HG02943 (cell line): ENCODE measurements around the gene PACSIN2.
"Not testable (repeated sequence)": the region's sequence is repeated elsewhere in the genome, so short reads cannot be mapped to it uniquely, and the experiment has no call there.

Experiments
- ATAC-seq: cut with Tn5 transposase; IDR thresholded peaks from one replicate; pipeline ENCODE4 v1.9.1; 2021; ENCODE audit warnings: mild to moderate bottlenecking, low read depth, moderate library complexity; ENCODE audit not compliant: unreplicated experiment

Gene PACSIN2

GRCh38 chr22:42950281-42950680 lies 64.7 kb downstream of the PACSIN2 start:
- ATAC-seq = no peak

GRCh38 chr22:42949159-42949558 lies 65.8 kb downstream of the PACSIN2 start:
- ATAC-seq = no peak

GRCh38 chr22:42948294-42948693 lies 66.7 kb downstream of the PACSIN2 start:
- ATAC-seq = no peak

- ATAC-seq = no peak
These were observed 67.5 kb downstream of the PACSIN2 start for GRCh38 chr22:42947211-42947990.

- ATAC-seq = no peak
These were observed 68.3 kb downstream of the PACSIN2 start for GRCh38 chr22:42946546-42947198.

GRCh38 chr22:42945736-42946135 lies 69.2 kb downstream of the PACSIN2 start:
- no peak for ATAC-seq

- ATAC-seq = no peak
These were observed 69.9 kb downstream of the PACSIN2 start for GRCh38 chr22:42945027-42945426.

- no peak for ATAC-seq
These were observed 70.5 kb downstream of the PACSIN2 start for GRCh38 chr22:42944409-42944808.

GRCh38 chr22:42943981-42944380 lies 71.0 kb downstream of the PACSIN2 start:
- ATAC-seq = no peak

- ATAC-seq = no peak
These were observed 72.6 kb downstream of the PACSIN2 start for GRCh38 chr22:42942351-42942750.

- ATAC-seq = no peak
These were observed 74.9 kb downstream of the PACSIN2 start for GRCh38 chr22:42939941-42940653.

- ATAC-seq = no peak
These were observed 75.5 kb downstream of the PACSIN2 start for GRCh38 chr22:42939451-42939881.

GRCh38 chr22:42938976-42939375 lies 76.0 kb downstream of the PACSIN2 start:
- no peak for ATAC-seq

GRCh38 chr22:42938449-42938848 lies 76.5 kb downstream of the PACSIN2 start:
- ATAC-seq = no peak

- no peak for ATAC-seq
These were observed 77.6 kb downstream of the PACSIN2 start for GRCh38 chr22:42937164-42937843.

GRCh38 chr22:42936680-42937079 lies 78.3 kb downstream of the PACSIN2 start:
- not testable (repeated sequence) for ATAC-seq

GRCh38 chr22:42934338-42934737 lies 80.6 kb downstream of the PACSIN2 start:
- ATAC-seq = no peak

- ATAC-seq = no peak
These were observed 81.4 kb downstream of the PACSIN2 start for GRCh38 chr22:42933485-42934091.

GRCh38 chr22:42932857-42933484 lies 82.0 kb downstream of the PACSIN2 start:
- no peak for ATAC-seq

GRCh38 chr22:42932197-42932519 lies 82.8 kb downstream of the PACSIN2 start:
- no peak for ATAC-seq
